IPS-NIHi11 (cell line): Measurements from ENCODE around the gene FUCA1.

Source experiments
- DNase-seq: peaks from one replicate; pipeline ENCODE4 v3.0.0; 2012; ENCODE audit warnings: mixed read lengths, low spot score

FUCA1 gene

DNA sequence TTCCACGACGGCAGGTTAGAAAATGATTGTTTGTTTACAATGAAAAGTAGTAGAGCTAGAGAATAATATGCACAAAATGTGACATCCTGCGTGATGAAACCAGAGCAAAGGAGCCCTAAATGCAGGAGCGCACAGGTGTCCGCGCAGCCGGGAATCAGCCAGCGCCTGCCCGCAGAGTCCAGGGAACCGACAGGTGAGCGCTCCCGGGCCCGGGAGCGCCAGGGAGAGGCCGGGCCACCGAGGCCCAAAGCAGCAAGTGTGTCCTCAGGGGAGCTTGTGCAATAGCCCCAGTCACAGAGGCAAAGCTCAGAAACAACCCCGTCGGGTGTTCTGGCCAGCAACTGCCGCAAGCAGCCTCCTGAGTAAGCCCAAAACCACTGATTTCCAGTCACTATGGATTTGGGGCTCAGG is 66.7 kb downstream of the FUCA1 start:
- DNase-seq, result peak; percentile 53

DNA sequence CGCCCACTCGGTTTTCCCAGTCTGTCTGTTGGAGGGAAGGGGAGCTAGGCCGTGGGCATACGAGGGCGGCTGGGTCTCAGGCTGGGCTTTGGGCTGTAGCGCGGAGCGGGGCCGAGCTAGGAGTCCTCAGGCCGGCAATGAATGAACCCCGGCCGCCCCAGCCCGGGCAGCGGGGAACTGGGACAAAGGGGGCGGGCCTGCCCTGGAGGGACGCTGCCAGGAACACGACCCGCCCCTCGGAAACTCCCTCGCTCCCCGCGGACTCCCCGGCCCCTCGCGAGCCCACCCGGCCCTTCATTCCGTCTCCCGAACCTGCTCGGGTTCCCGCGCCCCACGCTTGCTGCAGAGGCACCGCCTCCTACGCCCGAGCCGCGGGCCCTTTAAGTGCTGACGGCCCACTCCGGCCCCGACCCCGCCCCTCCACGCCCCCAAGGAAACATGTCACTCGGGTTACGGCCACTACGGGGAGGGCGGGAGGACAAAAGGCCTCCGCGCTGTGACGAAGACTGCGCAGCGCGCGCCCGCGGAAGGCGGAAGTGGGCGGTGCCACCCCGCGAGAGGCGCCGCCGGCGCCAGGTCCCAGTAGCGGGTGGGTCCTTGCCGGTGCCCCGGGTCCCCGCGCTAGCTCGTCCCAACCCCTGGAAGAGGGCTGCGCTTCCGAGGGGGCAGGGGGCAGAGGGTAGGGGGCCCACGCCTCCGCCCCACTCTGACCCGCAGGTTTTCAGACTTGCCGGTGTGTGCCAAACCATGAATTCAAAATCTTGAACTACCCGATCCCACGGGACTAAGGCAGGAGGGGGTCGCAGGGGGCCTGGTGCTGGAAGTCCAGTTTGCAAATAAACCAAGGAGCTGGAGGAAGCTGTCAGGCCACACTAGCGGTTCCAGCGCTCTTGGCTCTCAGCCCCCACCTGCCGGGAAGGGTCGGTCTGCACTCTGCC is 67.4 kb downstream of the FUCA1 start, which contains the start of gene GALE:
GALE (minus strand) TSS at position 355 of the 938 bp plus-strand sequence. CDS start 1,747 bp downstream, outside the sequence.
- peak; percentile 89 for DNase-seq

DNA sequence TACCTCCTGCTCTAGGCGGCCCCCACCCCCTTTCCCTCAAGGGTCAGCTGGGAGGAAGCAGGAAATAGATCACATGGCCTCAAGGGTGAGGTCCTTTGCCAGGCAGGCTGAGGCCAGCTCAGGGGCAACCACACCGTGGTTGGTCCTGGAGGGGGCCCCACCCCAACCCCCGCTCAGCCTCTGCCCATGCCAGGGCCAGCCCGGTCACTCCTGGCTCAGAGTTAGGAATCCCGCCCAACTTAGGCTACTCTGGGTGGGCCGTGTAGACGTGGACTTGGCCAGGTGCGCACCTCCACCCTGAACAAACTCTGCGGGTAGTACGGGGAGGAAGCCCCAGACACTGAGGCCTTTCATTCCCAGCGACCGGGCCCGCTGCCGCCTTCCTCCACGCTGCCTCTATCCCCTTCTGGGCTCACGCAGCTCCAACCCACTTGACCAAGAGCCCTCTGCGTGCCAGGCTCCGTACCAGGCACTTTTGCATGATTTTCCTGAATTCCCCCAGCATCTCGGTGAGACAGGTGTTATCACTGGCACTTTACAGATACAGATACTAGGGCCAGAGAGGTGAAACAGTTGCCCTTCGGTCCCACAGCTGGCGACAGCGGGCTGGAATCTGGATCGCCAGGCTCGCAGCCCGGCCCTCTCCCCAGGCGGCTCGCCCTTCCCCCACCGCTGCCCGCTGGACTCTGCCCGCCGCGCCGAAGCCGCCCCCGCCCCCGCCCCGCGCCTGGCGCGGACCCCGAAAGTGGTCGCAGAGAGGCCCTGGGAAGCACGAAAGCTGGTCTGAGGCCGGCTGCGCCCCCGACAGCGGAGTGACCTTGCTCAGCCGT is 68.3 kb downstream of the FUCA1 start:
- peak; percentile 79 for DNase-seq

DNA sequence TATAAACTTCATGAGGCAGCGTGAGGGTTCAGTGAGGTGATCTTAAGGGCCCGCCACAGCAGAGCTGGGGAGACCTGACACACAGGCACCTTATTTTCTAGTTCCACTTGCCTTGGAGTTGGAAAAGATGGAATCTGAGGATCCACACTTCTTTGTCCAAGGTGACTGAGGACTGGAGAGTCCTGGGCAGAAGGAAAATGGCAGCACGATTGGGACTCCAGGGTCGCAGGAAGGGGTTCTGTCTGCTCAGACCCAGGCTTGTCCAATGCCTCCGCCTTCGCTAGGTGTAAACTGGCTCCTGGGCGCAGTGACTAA is 68.9 kb downstream of the FUCA1 start:
- DNase-seq, result no peak

DNA sequence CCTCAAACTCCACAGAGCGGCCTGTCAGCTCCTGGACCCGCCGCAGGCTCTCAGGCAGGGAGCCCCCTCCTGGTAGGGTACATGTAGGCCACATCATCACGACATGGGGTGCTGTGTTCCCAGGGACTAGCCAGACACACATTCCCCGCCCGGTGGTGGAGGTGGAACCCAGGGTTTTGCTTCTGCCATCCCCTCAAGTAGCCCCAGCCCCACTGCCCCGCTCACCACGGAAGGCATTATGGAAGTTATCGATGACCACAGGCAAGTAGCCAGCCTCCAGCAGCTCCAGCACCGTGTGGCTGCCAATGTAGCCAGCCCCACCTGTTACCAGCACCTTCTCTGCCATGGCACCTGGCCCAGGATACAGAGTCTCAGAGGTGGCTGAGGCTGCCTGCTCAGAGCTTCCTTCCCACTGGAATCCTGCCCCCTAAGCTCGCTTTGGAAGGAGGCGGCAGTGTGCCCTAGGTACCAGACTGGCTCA is 69.4 kb downstream of the FUCA1 start:
- peak; percentile 56 for DNase-seq

DNA sequence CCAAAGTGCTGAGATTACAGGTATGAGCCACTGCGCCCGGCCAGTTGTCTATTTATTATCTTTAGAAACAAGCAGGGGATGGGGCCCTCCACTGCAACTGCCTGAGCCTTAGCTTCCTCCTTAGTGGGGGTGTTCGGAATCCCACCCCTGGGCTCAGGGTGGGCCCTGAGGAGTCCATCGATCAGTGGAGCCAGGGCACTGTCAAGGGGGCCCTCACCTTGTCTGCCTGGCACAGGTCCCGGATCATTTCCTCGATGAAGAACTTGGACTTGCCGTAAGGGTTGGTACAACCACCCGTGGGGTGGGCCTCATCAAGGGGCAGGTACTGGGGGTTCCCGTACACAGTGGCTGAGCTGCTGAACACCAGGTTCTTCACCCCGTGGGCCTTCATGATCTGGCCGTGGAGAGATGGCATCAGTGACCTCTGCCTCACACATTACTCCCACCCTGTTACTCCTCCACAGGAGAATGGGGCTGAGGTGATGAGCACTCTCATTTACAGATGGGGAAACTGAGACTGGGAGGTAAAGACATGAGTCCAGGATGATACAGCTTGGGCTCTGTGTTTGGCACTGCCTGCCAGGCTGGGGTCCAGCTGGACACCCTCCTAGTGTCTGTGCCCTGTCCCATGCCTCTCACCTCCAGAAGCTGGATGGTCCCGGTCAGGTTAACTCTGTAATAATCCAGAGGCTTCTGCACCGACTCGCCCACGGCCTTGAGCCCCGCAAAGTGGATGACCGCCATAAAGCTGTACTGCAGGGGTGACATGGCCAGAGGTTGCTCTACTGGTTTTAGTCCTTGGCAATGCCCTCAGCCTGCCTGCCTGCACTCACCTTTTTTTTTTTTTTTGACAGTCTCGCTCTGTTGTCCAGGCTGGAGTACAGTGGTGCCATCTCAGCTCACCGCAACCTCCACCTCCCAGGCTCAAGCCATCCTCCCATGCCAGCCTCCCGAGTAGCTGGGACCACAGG is 70.3 kb downstream of the FUCA1 start:
- no peak for DNase-seq

DNA sequence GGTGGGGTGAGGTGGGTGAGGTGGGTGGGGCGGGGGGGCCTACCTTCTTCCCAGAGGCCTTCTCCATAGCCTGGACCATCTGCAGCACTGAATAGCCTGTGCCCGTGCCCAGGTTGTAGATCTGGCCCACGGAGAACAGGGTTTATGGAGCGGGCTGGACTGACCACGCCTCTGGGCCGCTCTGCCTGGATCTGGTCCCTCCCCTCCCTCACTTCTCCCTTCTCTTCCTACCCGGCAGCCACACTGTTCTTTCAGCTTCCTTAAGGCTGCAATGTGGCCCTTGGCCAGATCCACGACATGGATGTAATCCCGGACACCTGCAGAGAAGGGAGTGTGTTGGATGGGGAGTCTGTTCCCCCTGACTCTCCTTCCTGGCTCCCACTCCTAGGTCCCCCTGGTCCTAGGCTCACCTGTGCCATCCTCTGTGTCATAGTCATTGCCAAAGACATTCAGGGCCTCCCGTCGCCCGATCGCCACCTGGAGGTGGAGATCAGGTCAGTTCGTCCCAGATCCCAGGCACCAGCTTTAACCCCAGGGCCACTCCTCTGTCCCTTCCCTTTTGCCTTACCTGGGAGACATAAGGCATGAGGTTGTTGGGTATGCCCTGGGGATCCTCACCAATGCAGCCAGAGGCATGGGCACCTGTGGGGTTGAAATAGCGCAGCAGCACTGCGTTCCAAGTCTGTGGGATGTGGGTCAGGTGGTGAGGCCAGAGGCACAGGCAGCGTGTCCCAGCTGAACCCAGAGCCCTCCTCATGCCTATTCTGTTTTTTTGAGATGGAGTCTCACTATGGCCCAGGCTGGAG is 71.4 kb downstream of the FUCA1 start:
- no peak for DNase-seq

DNA sequence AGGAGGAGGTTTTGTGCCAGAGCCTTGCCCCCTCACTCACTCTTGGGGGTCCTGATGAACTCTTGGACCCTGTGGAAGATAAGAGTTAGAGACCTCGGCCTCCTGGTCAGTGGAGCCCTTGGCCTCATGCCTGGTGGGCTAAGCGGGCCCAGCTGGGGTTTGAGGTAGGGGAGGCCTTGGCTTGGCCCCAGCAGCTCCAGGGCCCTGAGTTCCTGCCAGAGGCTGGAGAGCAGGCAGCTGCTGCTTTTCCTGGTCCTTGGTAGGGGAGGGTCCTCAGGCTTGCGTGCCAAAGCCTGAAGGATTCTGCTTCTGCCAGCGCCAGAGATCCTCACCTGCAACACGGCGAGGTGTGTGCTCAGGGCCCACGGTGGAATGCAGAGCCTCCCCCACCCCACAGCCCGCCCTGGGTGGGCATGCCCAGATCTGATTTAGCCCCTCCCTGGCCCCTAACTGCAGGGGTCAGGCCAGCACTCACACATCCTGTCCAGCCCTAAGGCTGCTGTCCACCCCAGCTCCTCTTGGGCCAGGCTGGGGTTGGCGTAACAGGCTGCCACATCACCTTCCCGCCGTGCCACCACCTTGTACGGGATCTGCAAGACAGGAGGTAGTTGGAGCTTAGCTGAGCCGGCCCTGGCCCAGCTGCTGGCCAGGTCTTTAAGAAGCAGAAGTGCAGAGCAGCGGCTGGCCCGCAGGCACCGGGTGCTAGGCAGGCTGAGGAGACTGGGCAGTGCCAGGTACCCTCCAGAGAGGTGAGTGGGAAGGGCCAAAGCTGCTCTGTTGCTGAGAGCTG is 72.2 kb downstream of the FUCA1 start:
- DNase-seq, result no peak
